Adrenal gland (tissue), 12 donors: Measurements from ENCODE around the gene CCNK. TPM values are rescaled to one million over a fixed set of nuclear protein-coding genes. Genes with fewer than 3 reads are reported as not detected.

ENCODE experiments used
- DNase-seq, 7 donors: peaks; one replicate each; pipeline ENCODE4 v3.0.0-alpha.2; 2019 to 2020
- H3K27ac ChIP-seq, 5 donors: fragments of 200-600 bp; sonication (generic) in 4 of 5; 1 replicate in 3 of 5; 2 replicates in 2 of 5; pipeline versions ENCODE4 v1.5.1 to v1.8.0; 2016 to 2020; ENCODE audit warnings: mild to moderate bottlenecking in 1 of 5
- H3K27me3 ChIP-seq: fragments of 200-600 bp; 2 replicates; pipeline ENCODE4 v1.8.0; 2021
- H3K36me3 ChIP-seq, 2 donors: fragments of 200-600 bp; replicated peaks in 1 of 2; 1 replicate in 1 of 2; 2 replicates in 1 of 2; pipeline versions ENCODE4 v1.5.1 to v1.8.0; 2018 to 2022
- H3K4me1 ChIP-seq, 2 donors: fragments of 200-600 bp; replicated peaks in 1 of 2; 1 replicate in 1 of 2; 2 replicates in 1 of 2; pipeline versions ENCODE4 v1.5.1 to v1.8.0; 2018 to 2021
- H3K4me3 ChIP-seq, 4 donors: fragments of 200-600 bp; sonication (generic) in 3 of 4; one replicate each; pipeline ENCODE4 v1.5.1; 2016 to 2018
- H3K9me3 ChIP-seq, 3 donors: fragments of 200-600 bp; sonication (generic) in 1 of 3; replicated peaks in 1 of 3; 1 replicate in 2 of 3; 2 replicates in 1 of 3; pipeline versions ENCODE4 v1.5.1 to v1.8.0; 2016 to 2021
- POLR2A ChIP-seq, 2 donors: fragments of 450-650 bp; IDR thresholded peaks; one replicate each; pipeline ENCODE4 v1.6.1; 2017; ENCODE audit warnings: antibody characterized with exemption in 2 of 2, mild to moderate bottlenecking in 2 of 2, moderate library complexity in 1 of 2
- WGBS, 4 donors: extraction: QIAGEN DNeasy Blood & Tissue Kit in 2 of 4; methylation state at CpG; one replicate each; pipeline versions ENCODE4 v1.1.5 to v1.1.7; 2013 to 2017; 5-methylcytosine and 5-hydroxymethylcytosine counted together
- intact Hi-C, 2 donors: fragments of 100-400 bp; cut with DNase I; formaldehyde crosslinking; loops; one replicate each; pipeline versions ENCODE4 v1.14.1 to v1.15.0; 2022 to 2023
- polyA plus RNA-seq, 3 donors: library from polyadenylated mRNA; stranded (reverse); fragments of 200-250 nt in 2 of 3; fragments of 350-450 nt in 1 of 3; fragmentation: Illumina TruSeq in 1 of 3; extraction: RNeasy Lipid Tissue Mini Kit (QIAGEN cat#74804) in 1 of 3; gene quantifications; one replicate each; pipeline ENCODE4 v1.2.3, GENCODE V29; 2013 to 2014
- total RNA-seq, 9 donors: library from RNA; depleted of rRNA in 4 of 9; stranded (reverse); fragments of >200 nt in 4 of 9; fragments of 120-200 nt in 1 of 9; fragmentation: NEBNext Ultra II Directional in 1 of 9; extraction: Animal tissue kit (Norgen Biotek cat#: 25700) in 1 of 9; gene quantifications; one replicate each; pipeline versions ENCODE4 v1.1.0 to v1.2.4, GENCODE V29; 2013 to 2023
- TF ChIP-seq, protein P1 (sequence below), 6 experiments: fragments of 450-650 bp in 4 of 6; fragments of 200-600 bp in 2 of 6; sonication (generic) in 1 of 6; IDR thresholded peaks; 1 replicate in 5 of 6; 2 replicates in 1 of 6; pipeline versions ENCODE4 v1.5.1 to v1.8.0; 2016 to 2021; ENCODE audit warnings: antibody characterized with exemption in 6 of 6, mild to moderate bottlenecking in 2 of 6, moderate library complexity in 1 of 6
- donor health status: healthy with polysubstance abuse.
- donor health status: Bipolar disorder and iron deficiency.
- donor health status: DM: yes; HTN: yes; CAD: no.
- donor health status: DM: no; HTN: no; CAD: no.
- donor health status: DM: no; HTN: no; CAD: no.
- donor health status: DM: yes; HTN: yes; CAD: no.

The CCNK gene
- total and polyA plus RNA-seq, 12 donors = 9.9 to 44.3 (median 20.2) TPM

DNA sequence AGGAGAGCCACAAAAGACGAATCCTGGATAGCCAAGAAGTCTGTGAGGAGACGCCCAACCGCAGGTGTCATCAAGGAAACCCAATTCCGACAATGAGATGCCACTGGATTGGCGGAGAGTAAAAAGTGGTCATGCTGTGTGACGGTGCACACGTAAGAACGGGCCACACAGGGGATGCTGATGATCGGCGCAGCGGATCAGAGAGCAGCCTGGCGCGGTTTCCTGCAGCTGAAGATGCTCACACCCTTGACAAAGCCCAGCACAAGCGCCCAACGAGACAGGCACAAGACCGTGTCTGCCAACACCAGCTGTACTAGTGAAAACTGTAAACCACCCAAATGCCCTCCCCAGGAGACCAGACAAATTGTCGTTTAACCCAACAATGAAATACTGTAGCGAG, 67.0 kb downstream of the CCNK start:
- WGBS, 4 donors = 89 to 92% (median 90%) methylated on average over 16 to 18 of the region's 18 CpGs
- Histone ChIP-seq H3K4me3 (no peak overlapping the region), H3K27ac (peak overlapping the region in 3 of 5 donors; percentile 21 to 50 (median 42)), H3K36me3 (no peaks in the 10 kb centered on the region), H3K27me3 (no peaks in the 10 kb centered on the region), H3K4me1 (peaks cover 28 to 63% of the 10 kb centered on the region in 2 donors), H3K9me3 (no peaks in the 10 kb centered on the region)
- no peak for DNase-seq
- intact Hi-C loops = no loop called here
- TF ChIP-seq, protein P1, sequence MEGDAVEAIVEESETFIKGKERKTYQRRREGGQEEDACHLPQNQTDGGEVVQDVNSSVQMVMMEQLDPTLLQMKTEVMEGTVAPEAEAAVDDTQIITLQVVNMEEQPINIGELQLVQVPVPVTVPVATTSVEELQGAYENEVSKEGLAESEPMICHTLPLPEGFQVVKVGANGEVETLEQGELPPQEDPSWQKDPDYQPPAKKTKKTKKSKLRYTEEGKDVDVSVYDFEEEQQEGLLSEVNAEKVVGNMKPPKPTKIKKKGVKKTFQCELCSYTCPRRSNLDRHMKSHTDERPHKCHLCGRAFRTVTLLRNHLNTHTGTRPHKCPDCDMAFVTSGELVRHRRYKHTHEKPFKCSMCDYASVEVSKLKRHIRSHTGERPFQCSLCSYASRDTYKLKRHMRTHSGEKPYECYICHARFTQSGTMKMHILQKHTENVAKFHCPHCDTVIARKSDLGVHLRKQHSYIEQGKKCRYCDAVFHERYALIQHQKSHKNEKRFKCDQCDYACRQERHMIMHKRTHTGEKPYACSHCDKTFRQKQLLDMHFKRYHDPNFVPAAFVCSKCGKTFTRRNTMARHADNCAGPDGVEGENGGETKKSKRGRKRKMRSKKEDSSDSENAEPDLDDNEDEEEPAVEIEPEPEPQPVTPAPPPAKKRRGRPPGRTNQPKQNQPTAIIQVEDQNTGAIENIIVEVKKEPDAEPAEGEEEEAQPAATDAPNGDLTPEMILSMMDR (IDR thresholded peaks at IDR 0.05) = no peak
- TF ChIP-seq POLR2A (IDR thresholded peaks at IDR 0.05) = no peak

DNA sequence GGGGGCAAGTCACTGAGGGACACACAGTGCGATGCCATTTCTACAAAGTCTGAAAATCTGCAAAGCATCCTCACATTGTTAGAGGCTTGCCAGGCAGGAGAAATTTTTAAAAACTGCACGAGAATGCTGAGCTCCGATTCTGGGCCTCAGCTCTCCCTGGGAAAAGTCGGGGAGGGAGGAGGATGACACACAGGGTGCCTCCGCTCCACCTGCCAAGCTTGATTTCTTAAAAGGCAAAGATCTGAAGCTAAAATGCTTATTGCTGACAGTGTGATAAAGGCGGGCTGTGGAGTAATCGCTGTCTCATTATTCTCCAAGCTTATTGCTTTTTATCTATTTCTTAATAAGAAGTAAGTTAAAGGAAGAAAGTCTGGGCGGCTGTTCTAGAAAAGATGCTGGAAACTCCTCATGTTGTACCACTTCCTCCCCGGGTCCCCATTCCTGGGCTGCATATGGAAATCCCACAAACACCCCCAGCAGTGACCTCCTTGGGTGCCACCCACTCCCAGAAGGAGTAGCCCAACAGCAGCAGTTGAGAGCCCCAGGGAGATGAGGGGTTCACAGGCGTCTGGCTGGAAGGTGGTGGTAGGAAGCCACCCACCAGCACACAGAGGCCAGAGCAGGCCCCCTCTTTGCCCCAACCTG, 67.8 kb downstream of the CCNK start:
- intact Hi-C loops = no loop called here
- no peak overlapping the region for H3K4me3 ChIP-seq
- no peaks in the 10 kb centered on the region for H3K36me3 ChIP-seq
- no peak for TF ChIP-seq POLR2A (IDR thresholded peaks at IDR 0.05)
- TF ChIP-seq, protein P1 (IDR thresholded peaks at IDR 0.05) = no peak
- peaks cover 31 to 64% of the 10 kb centered on the region in 2 donors for H3K4me1 ChIP-seq
- H3K9me3 ChIP-seq = no peaks in the 10 kb centered on the region
- peak in 5 of 7 donors; percentile 56 to 68 (median 66) for DNase-seq
- no peaks in the 10 kb centered on the region for H3K27me3 ChIP-seq
- 42 to 59% (median 51%) methylated on average over 10 of the region's 10 CpGs for WGBS, 4 donors
- H3K27ac ChIP-seq = peak overlapping the region in 3 of 5 donors; percentile 42 to 50 (median 43)

DNA sequence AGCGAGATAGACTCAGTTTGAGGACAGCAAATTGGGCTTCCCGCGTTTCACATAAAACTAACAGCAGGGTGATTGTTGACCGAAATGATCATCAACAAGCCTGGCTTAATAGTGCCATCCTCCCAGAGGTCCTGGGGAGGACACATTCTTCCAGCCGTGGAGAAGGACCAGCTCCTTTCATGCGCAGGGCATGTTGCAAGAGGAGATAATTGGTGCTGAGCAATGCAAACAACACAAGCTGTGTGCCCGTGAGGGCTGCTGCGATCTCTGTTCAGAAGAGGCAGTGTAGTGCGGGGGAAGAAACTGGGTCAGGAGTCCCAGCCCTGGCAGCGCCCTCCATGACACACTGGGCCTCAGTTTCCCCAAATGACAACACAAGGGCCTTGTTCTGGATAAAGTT, 68.5 kb downstream of the CCNK start:
- WGBS, 4 donors = 70 to 83% (median 76%) methylated on average over 8 to 10 of the region's 10 CpGs
- H3K4me3 ChIP-seq = no peak overlapping the region
- TF ChIP-seq, protein P1 (IDR thresholded peaks at IDR 0.05) = no peak
- no peak for TF ChIP-seq POLR2A (IDR thresholded peaks at IDR 0.05)
- peaks cover 35 to 64% of the 10 kb centered on the region in 2 donors for H3K4me1 ChIP-seq
- H3K9me3 ChIP-seq = no peaks in the 10 kb centered on the region
- peak overlapping the region in 4 of 5 donors; percentile 1 to 50 (median 42) for H3K27ac ChIP-seq
- intact Hi-C loops = no loop called here
- DNase-seq = peak in 1 of 7 donors; percentile 51
- H3K27me3 ChIP-seq = no peaks in the 10 kb centered on the region
- no peaks in the 10 kb centered on the region for H3K36me3 ChIP-seq

DNA sequence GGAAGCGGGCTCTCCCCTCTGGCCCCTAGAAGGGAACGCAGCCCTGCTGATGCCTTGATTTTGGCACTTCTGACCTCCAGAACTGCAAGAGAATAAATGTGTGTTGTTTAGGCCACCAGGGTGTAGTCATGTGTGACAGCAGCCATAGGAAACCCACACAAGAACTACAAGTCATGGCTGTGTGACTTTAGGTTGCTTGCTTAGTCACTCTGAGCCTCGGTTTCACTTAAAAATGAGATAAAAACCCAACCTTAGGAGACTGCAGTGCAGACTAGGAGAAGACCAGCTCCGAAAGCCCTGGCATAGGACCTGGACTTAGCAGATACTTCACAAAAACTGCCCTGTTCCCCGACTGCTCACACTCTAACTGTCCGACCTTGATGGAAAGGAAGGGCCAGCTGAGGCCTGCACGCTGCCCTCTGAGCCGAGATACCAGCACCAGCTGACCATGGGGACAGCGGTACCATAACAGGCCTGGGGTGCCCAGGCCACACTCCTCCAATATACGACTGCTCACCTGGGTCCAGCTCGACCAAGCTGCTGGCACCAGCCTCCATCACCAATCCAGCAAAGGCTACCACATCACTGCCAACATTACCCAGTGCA, 69.3 kb downstream of the CCNK start:
- no peak overlapping the region for H3K4me3 ChIP-seq
- no peaks in the 10 kb centered on the region for H3K36me3 ChIP-seq
- peaks cover 43 to 64% of the 10 kb centered on the region in 2 donors for H3K4me1 ChIP-seq
- no peak for TF ChIP-seq POLR2A (IDR thresholded peaks at IDR 0.05)
- TF ChIP-seq, protein P1 (IDR thresholded peaks at IDR 0.05) = no peak
- DNase-seq = peak in 1 of 7 donors; percentile 60
- WGBS, 4 donors = 67 to 75% (median 70%) methylated on average over 11 of the region's 11 CpGs
- intact Hi-C loops = no loop called here
- H3K27ac ChIP-seq = peak overlapping the region in 4 of 5 donors; percentile 1 to 50 (median 42)
- H3K9me3 ChIP-seq = no peaks in the 10 kb centered on the region
- H3K27me3 ChIP-seq = no peaks in the 10 kb centered on the region
